Measurements from ENCODE around the gene CILP.

Gene CILP

DNA sequence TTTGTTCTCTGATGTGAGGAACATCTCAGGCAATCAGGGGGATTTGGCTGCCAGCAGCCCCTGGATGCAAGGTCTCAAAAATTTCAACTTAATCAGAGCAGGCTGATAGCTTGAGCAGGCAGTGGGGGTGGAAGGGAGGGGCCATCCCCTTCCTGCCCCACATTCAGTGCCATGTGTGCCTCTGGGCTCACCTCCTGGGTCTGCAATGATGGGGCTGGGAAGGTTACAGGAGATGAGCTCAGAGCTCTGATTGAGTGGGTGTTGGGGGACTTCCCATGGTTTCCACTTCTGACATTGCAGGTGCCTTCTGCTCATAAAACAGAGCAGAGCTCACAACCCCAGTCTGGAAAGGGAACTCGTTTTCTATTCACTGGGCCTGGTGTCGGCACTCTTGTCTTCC lies 38.4 kb upstream of the CILP start:
- TF ChIP-seq SPI1 (IDR thresholded peaks at IDR 0.05; ENCODE audit: borderline replicate concordance, low read depth): no peak
- DNase-seq (ENCODE audit: low read depth in 1 of 2, low spot score in 1 of 2): no peak
- H3K27me3 ChIP-seq (ENCODE audit: insufficient read depth, poor library complexity, severe bottlenecking): no peaks in the 10 kb centered on the region
- no peak overlapping the region for H3K27ac ChIP-seq (replicated peaks)
- H3K4me3 ChIP-seq (replicated peaks; ENCODE audit: insufficient read depth, low read length): no peak overlapping the region

DNA sequence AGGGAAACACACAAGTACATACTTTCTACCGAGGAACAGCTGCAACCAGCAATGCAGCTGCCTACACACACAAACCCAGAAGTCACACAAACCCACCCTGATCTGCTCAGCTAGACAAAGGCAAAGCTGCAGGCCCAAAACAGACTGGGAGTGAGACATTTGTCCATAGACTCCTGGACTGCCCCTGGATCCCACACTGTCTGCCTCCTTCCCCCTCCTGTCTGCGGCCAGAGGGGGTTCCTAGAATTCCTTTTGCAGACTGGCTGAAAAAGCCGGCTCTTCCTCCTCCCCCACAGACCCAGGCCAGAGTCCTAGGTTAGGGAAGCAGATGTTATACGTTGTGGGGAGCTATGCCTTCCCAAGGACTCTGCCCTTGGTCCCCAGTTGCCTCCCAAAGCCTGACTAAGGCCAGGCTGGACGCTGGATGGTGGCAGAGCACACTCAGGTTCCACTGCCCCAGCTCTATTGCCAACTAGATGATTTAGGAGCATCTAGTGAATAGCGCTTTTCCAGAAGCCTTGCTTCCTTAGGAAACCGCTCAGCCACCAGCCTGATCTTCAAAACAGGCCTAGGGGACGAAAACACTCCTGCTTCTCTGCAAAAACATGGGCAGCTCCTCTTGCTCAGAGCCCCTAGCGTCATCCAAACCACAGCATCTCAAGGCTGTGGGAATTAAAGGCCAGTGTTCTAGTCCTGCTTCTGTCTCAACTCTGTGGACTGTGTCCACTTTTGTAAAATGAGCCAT lies 37.4 kb upstream of the CILP start:
- DNase-seq (ENCODE audit: low read depth in 1 of 2, low spot score in 1 of 2): no peak
- no peak overlapping the region for H3K4me3 ChIP-seq (replicated peaks; ENCODE audit: insufficient read depth, low read length)
- H3K27ac ChIP-seq (replicated peaks): no peak overlapping the region
- TF ChIP-seq, protein P1, sequence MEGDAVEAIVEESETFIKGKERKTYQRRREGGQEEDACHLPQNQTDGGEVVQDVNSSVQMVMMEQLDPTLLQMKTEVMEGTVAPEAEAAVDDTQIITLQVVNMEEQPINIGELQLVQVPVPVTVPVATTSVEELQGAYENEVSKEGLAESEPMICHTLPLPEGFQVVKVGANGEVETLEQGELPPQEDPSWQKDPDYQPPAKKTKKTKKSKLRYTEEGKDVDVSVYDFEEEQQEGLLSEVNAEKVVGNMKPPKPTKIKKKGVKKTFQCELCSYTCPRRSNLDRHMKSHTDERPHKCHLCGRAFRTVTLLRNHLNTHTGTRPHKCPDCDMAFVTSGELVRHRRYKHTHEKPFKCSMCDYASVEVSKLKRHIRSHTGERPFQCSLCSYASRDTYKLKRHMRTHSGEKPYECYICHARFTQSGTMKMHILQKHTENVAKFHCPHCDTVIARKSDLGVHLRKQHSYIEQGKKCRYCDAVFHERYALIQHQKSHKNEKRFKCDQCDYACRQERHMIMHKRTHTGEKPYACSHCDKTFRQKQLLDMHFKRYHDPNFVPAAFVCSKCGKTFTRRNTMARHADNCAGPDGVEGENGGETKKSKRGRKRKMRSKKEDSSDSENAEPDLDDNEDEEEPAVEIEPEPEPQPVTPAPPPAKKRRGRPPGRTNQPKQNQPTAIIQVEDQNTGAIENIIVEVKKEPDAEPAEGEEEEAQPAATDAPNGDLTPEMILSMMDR (IDR thresholded peaks at IDR 0.05; ENCODE audit: insufficient read depth, low read length): no peak
- TF ChIP-seq POLR2AphosphoS5 (IDR thresholded peaks at IDR 0.05; ENCODE audit: low read depth) (no peak), GABPA (IDR thresholded peaks at IDR 0.05; ENCODE audit: low read depth) (no peak), SPI1 (IDR thresholded peaks at IDR 0.05; ENCODE audit: borderline replicate concordance, low read depth) (no peak)
- TF ChIP-seq, protein P2, sequence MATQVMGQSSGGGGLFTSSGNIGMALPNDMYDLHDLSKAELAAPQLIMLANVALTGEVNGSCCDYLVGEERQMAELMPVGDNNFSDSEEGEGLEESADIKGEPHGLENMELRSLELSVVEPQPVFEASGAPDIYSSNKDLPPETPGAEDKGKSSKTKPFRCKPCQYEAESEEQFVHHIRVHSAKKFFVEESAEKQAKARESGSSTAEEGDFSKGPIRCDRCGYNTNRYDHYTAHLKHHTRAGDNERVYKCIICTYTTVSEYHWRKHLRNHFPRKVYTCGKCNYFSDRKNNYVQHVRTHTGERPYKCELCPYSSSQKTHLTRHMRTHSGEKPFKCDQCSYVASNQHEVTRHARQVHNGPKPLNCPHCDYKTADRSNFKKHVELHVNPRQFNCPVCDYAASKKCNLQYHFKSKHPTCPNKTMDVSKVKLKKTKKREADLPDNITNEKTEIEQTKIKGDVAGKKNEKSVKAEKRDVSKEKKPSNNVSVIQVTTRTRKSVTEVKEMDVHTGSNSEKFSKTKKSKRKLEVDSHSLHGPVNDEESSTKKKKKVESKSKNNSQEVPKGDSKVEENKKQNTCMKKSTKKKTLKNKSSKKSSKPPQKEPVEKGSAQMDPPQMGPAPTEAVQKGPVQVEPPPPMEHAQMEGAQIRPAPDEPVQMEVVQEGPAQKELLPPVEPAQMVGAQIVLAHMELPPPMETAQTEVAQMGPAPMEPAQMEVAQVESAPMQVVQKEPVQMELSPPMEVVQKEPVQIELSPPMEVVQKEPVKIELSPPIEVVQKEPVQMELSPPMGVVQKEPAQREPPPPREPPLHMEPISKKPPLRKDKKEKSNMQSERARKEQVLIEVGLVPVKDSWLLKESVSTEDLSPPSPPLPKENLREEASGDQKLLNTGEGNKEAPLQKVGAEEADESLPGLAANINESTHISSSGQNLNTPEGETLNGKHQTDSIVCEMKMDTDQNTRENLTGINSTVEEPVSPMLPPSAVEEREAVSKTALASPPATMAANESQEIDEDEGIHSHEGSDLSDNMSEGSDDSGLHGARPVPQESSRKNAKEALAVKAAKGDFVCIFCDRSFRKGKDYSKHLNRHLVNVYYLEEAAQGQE (IDR thresholded peaks at IDR 0.05; ENCODE audit: insufficient replicate concordance, low read depth): no peak
- H3K27me3 ChIP-seq (ENCODE audit: insufficient read depth, poor library complexity, severe bottlenecking): no peaks in the 10 kb centered on the region

DNA sequence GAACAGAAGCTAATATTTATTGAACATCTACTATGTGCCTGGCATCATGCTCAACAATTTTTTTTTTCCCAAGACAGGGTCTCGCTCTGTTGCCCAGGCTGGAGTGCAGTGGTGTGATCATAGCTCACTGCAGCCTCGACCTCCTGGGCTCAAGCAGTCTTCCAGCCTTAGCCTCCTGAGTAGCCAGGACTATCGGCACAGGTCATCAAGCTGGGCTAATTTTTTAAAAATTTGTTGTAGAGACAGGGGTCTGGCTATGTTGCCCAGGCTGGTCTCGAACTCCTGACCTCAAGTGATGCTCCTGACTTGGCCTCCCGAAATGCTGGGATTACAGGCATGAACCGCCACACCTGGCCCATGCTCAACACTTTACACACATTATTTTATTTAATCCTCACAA lies 35.7 kb upstream of the CILP start:
- H3K27ac ChIP-seq (replicated peaks): no peak overlapping the region
- H3K4me3 ChIP-seq (replicated peaks; ENCODE audit: insufficient read depth, low read length): no peak overlapping the region
- no peak for DNase-seq (ENCODE audit: low read depth in 1 of 2, low spot score in 1 of 2)
- TF ChIP-seq POLR2AphosphoS5 (IDR thresholded peaks at IDR 0.05; ENCODE audit: low read depth) (no peak), SPI1 (IDR thresholded peaks at IDR 0.05; ENCODE audit: borderline replicate concordance, low read depth) (no peak), GABPA (IDR thresholded peaks at IDR 0.05; ENCODE audit: low read depth) (no peak)
- TF ChIP-seq, protein P2 (IDR thresholded peaks at IDR 0.05; ENCODE audit: insufficient replicate concordance, low read depth): no peak
- TF ChIP-seq, protein P1 (IDR thresholded peaks at IDR 0.05; ENCODE audit: insufficient read depth, low read length): no peak
- no peaks in the 10 kb centered on the region for H3K27me3 ChIP-seq (ENCODE audit: insufficient read depth, poor library complexity, severe bottlenecking)

DNA sequence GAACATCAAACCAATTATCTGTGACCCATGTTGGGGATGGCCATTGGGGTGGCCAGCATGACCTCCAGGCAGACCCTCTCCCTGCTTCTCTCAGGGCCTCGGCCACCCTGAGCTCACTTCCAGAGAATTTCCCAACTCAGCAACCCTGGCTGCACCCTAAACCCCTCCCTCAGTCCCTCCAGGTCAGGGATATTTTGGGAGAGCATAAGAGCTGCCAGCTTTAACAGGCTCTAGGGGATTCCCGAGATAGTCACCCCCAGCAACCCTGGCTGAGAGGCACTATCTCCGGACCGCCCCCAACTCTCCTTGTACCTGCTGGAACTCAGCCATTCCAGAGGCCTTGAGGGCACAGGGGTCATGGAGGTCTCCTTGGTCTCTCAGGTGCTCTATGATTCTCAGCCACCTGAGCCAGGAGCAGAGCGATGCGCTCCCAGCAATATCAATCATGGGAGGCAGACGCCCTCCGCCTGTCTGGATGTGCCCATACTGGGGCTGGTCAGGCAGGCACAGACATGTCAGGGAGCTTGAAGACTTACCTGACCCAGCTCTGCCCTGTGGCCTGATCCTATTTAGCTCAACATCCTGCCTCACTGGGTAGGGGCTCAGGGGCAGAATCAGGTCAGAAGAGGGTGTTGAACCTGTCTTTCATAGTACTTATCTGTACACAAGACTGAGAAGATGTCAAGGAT lies 34.9 kb upstream of the CILP start:
- DNase-seq (ENCODE audit: low read depth in 1 of 2, low spot score in 1 of 2): no peak
- Histone ChIP-seq H3K4me3 (replicated peaks; ENCODE audit: insufficient read depth, low read length) (no peak overlapping the region), H3K27ac (replicated peaks) (no peak overlapping the region), H3K27me3 (ENCODE audit: insufficient read depth, poor library complexity, severe bottlenecking) (no peaks in the 10 kb centered on the region)
- TF ChIP-seq SPI1 (IDR thresholded peaks at IDR 0.05; ENCODE audit: borderline replicate concordance, low read depth) (no peak), GABPA (IDR thresholded peaks at IDR 0.05; ENCODE audit: low read depth) (no peak), POLR2AphosphoS5 (IDR thresholded peaks at IDR 0.05; ENCODE audit: low read depth) (no peak)
- TF ChIP-seq, protein P1 (IDR thresholded peaks at IDR 0.05; ENCODE audit: insufficient read depth, low read length): no peak
- TF ChIP-seq, protein P2 (IDR thresholded peaks at IDR 0.05; ENCODE audit: insufficient replicate concordance, low read depth): no peak
